ENCODE measurements around the gene DIP2A.
"Not testable (repeated sequence)": the region's sequence is repeated elsewhere in the genome, so short reads cannot be mapped to it uniquely, and the experiment has no call there.

The DIP2A gene

GRCh38 chr21:46557919-46558392 is 99.3 kb downstream of the DIP2A start:
- no peak for DNase-seq

GRCh38 chr21:46559291-46559983 is 100.7 kb downstream of the DIP2A start:
- DNase-seq = no peak

- no peak for DNase-seq
These were observed 102.1 kb downstream of the DIP2A start for GRCh38 chr21:46560568-46561444.

- no peak for DNase-seq
These were observed 102.9 kb downstream of the DIP2A start for GRCh38 chr21:46561445-46562090.

- DNase-seq = no peak
These were observed 103.8 kb downstream of the DIP2A start for GRCh38 chr21:46562472-46562871.

- no peak for DNase-seq
These were observed 104.4 kb downstream of the DIP2A start for GRCh38 chr21:46562964-46563607.

GRCh38 chr21:46564391-46564790 is 105.7 kb downstream of the DIP2A start:
- no peak for DNase-seq

- DNase-seq = no peak
These were observed 108.7 kb downstream of the DIP2A start for GRCh38 chr21:46567348-46567747.

- DNase-seq = no peak
These were observed 109.9 kb downstream of the DIP2A start for GRCh38 chr21:46568562-46568961.

GRCh38 chr21:46569081-46569480 is 110.4 kb downstream of the DIP2A start:
- no peak for DNase-seq

- DNase-seq = no peak
These were observed 111.4 kb downstream of the DIP2A start for GRCh38 chr21:46570119-46570518.

GRCh38 chr21:46570631-46571030 is 111.9 kb downstream of the DIP2A start:
- no peak for DNase-seq

GRCh38 chr21:46572850-46573249 is 114.2 kb downstream of the DIP2A start:
- DNase-seq = no peak

GRCh38 chr21:46577786-46578185 is 119.1 kb downstream of the DIP2A start:
- not testable (repeated sequence) for DNase-seq

GRCh38 chr21:46579394-46579793 is 120.7 kb downstream of the DIP2A start:
- DNase-seq = not testable (repeated sequence)

- DNase-seq = no peak
These were observed 123.2 kb downstream of the DIP2A start for GRCh38 chr21:46581780-46582307.

GRCh38 chr21:46585191-46585953 is 126.7 kb downstream of the DIP2A start:
- DNase-seq = no peak

- no peak for DNase-seq
These were observed 135.6 kb downstream of the DIP2A start for GRCh38 chr21:46594276-46594675.

GRCh38 chr21:46596201-46596600 is 137.5 kb downstream of the DIP2A start:
- no peak for DNase-seq

GRCh38 chr21:46597031-46597430 is 138.3 kb downstream of the DIP2A start:
- no peak for DNase-seq

GRCh38 chr21:46597896-46598343 is 139.2 kb downstream of the DIP2A start:
- DNase-seq = no peak

Data from NCI-H2029 (cell line).